ENCODE measurements around the gene DLX2.

DLX2 gene

DNA sequence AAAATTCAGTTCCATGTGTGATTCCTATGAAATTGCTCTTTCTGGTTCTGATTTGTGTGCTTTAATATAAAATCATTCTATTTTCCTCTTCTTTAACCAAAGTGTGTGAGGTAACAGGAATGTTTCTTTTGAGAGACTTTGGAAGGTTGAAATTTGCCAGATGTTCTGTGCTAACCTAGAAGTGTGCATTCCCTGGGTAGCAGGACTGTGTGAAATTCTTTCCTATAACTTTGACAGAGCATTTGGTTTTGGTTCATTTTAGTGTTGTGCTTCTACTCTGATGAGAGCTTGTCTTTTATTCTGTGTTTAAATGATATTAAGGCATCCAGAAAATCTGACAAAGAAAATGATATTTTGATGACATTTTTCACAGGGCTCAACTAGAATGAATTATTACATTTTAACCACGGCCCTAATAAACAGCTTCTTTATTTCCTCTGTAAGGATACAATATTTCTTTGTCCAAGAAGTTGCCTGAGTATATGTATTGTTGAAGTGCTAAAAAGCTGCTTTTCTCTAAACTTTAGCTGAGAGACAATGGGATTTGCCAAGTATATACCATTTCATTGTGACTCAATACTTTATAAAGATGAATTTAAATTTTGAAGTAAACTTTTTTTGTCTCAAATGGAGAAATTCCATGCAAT, 52.1 kb downstream of the DLX2 start:
- Histone ChIP-seq H3K36me3 (ENCODE audit: control insufficient read depth, insufficient read depth, low read length) (no peaks in the 10 kb centered on the region), H3K27me3 (replicated peaks; ENCODE audit: control insufficient read depth, insufficient read depth, low read length) (no peaks in the 10 kb centered on the region), H3K4me3 (replicated peaks; ENCODE audit: low read depth, low read length) (no peak overlapping the region)
- TF ChIP-seq, protein P1, sequence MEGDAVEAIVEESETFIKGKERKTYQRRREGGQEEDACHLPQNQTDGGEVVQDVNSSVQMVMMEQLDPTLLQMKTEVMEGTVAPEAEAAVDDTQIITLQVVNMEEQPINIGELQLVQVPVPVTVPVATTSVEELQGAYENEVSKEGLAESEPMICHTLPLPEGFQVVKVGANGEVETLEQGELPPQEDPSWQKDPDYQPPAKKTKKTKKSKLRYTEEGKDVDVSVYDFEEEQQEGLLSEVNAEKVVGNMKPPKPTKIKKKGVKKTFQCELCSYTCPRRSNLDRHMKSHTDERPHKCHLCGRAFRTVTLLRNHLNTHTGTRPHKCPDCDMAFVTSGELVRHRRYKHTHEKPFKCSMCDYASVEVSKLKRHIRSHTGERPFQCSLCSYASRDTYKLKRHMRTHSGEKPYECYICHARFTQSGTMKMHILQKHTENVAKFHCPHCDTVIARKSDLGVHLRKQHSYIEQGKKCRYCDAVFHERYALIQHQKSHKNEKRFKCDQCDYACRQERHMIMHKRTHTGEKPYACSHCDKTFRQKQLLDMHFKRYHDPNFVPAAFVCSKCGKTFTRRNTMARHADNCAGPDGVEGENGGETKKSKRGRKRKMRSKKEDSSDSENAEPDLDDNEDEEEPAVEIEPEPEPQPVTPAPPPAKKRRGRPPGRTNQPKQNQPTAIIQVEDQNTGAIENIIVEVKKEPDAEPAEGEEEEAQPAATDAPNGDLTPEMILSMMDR (IDR thresholded peaks at IDR 0.05; ENCODE audit: insufficient read depth, low read length, poor library complexity, severe bottlenecking): no peak
- no peak for DNase-seq (ENCODE audit: extremely low read depth, insufficient read length)

DNA sequence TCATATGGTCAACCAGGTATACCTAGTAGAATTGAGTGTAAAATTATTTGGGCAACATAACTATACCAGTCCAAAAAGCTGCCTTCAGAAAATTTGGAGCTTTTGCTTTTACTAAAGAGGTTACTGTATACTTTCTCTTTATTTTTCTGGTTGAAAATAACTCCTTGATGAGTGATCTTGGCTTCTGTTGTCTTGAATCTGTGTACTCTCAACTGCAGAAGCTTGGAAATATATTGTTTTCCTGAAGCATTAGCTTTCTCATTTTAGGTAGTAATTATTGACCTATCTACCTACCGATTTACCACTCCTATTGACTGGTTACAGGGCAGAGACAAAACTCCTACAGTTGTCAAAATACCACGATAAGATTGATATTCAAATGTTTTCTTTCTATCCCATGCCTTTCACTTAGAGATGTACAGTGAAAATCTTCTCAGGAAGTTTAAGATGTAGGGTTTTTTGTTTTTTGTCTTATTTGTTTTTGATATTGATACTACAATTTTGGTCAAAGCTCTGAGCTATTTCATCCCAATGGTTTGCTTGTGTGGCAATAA, 53.1 kb downstream of the DLX2 start:
- H3K36me3 ChIP-seq (ENCODE audit: control insufficient read depth, insufficient read depth, low read length): no peaks in the 10 kb centered on the region
- H3K4me3 ChIP-seq (replicated peaks; ENCODE audit: low read depth, low read length): no peak overlapping the region
- DNase-seq (ENCODE audit: extremely low read depth, insufficient read length): no peak
- TF ChIP-seq, protein P1 (IDR thresholded peaks at IDR 0.05; ENCODE audit: insufficient read depth, low read length, poor library complexity, severe bottlenecking): no peak
- H3K27me3 ChIP-seq (replicated peaks; ENCODE audit: control insufficient read depth, insufficient read depth, low read length): no peaks in the 10 kb centered on the region
